ENCODE data around the gene EXT2. TPM values are rescaled to one million over a fixed set of nuclear protein-coding genes. Genes with fewer than 3 reads are reported as not detected.

EXT2 gene
- total and polyA plus RNA-seq, 3 donors from 2014 or later, result 47.5 to 71.2 (median 60.9) TPM

DNA sequence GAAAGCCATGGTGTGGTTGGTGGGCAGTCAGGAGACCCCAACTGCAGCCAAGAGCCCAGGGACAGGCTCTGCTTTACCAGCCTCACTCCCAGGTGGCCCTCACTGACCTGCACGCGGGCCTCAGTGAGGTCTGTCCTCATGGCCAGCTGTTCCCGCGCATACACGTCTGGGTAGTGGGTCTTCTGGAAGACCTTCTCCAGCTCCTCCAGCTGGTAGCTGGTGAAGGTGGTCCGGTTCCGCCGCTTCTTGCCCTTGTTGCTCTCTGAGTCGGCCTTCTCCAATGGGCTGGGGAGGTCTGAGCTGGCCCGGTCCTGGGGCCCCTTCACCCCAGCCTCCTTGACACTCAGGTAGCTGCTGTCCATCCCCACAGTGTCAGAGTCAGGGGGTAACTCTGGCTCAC lies 179.8 kb downstream of the EXT2 start:
- WGBS, 2 donors, result 98% methylated on average over 8 to 10 of the region's 10 CpGs
- Histone ChIP-seq H3K4me1 (peaks cover 7% of the 10 kb centered on the region), H3K36me3 (ENCODE audit: low read depth, missing control alignments) (no peaks in the 10 kb centered on the region), H3K9me3 (no peaks in the 10 kb centered on the region), H3K4me3 (no peak overlapping the region), H3K27me3 (no peaks in the 10 kb centered on the region), H3K27ac (no peak overlapping the region)
- DNase-seq, result no peak
- intact Hi-C loops (cut with DNase I; ENCODE audit: low total_unique reads), result no loop called here
- TF ChIP-seq POLR2A (IDR thresholded peaks at IDR 0.05), result no peak
- TF ChIP-seq, protein P1, sequence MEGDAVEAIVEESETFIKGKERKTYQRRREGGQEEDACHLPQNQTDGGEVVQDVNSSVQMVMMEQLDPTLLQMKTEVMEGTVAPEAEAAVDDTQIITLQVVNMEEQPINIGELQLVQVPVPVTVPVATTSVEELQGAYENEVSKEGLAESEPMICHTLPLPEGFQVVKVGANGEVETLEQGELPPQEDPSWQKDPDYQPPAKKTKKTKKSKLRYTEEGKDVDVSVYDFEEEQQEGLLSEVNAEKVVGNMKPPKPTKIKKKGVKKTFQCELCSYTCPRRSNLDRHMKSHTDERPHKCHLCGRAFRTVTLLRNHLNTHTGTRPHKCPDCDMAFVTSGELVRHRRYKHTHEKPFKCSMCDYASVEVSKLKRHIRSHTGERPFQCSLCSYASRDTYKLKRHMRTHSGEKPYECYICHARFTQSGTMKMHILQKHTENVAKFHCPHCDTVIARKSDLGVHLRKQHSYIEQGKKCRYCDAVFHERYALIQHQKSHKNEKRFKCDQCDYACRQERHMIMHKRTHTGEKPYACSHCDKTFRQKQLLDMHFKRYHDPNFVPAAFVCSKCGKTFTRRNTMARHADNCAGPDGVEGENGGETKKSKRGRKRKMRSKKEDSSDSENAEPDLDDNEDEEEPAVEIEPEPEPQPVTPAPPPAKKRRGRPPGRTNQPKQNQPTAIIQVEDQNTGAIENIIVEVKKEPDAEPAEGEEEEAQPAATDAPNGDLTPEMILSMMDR (IDR thresholded peaks at IDR 0.05), result no peak

DNA sequence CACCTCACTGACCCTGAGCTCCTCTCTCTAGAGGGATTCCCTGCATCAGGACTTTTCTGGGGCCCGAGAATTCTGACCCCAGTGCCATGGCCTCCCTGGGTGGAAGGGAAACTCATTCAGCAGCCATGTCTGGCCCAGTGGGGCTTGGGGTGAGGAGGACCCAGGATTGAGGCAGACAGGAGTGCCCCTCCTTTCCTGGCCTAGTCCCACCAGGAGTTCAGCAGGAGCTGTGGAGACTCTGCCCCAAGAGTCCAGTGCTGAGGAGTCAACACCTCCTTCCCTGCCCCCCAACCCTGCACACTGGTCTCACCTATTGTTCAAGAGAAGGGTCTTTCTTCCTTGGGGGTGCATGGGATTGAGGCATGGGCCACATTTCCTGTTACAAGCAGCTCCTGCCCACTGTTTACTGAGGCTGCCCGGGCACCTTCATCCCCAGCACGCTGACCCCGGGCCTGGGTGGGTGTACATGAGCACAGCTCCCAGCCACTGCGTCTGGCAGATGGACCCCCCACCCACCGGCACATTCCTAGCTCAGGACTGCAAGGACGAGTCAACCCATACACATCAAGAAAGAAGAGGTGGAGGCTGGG lies 180.6 kb downstream of the EXT2 start:
- Histone ChIP-seq H3K36me3 (ENCODE audit: low read depth, missing control alignments) (no peaks in the 10 kb centered on the region), H3K27me3 (no peaks in the 10 kb centered on the region), H3K9me3 (no peaks in the 10 kb centered on the region), H3K27ac (no peak overlapping the region), H3K4me1 (no peaks in the 10 kb centered on the region), H3K4me3 (no peak overlapping the region)
- DNase-seq, result no peak
- no peak for TF ChIP-seq POLR2A (IDR thresholded peaks at IDR 0.05)
- TF ChIP-seq, protein P1 (IDR thresholded peaks at IDR 0.05), result no peak
- WGBS, 2 donors, result 87 to 100% methylated on average over 1 to 7 of the region's 7 CpGs
- intact Hi-C loops (cut with DNase I; ENCODE audit: low total_unique reads), result no loop called here

DNA sequence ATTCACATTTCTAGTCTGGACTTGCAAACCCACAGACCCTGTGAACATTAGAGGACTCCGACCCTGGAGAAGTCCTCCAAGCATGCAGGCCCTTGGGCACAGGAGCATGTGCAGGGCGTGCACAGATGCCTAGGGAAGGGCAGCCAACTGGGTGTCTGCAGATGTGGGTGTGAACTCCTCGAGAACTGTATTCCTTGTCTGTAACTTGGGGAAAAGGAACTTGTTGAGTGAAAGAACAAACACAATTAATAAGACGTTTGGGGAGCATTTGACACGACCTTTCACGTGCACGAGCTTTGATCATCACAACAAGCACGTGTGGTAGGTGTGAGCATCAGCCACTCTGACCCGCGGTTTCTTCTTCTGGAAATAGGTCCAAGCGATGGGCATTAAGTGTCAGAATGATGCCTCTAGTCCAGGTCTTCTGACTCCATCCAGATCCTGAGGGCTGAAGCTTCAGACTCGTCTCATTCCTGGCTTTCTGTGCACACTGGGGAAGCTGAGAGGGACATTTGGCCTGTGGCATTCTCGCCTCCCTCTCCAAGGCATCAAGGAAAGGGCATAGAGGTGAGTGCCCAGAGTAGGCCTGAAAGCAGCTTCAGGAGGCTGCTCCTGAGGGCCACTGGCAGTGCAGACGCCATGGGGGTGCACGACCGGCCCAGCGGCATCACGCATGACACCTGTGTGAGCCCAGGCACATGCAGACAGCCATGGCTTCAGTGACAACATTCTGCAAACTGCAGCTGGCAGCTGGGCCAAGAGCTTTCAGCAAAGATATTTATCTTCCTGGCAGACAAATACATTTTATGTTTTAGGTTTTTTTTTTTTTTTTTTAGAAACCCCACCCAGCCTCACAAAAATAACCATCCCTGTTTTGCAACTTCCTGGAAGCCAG lies 182.0 kb downstream of the EXT2 start:
- no peak for DNase-seq
- no peak for TF ChIP-seq POLR2A (IDR thresholded peaks at IDR 0.05)
- TF ChIP-seq, protein P1 (IDR thresholded peaks at IDR 0.05), result no peak
- intact Hi-C loops (cut with DNase I; ENCODE audit: low total_unique reads), result no loop called here
- Histone ChIP-seq H3K4me1 (no peaks in the 10 kb centered on the region), H3K27ac (no peak overlapping the region), H3K27me3 (no peaks in the 10 kb centered on the region), H3K36me3 (ENCODE audit: low read depth, missing control alignments) (no peaks in the 10 kb centered on the region), H3K9me3 (no peaks in the 10 kb centered on the region), H3K4me3 (no peak overlapping the region)
- 84 to 91% methylated on average over 15 to 18 of the region's 18 CpGs for WGBS, 2 donors

DNA sequence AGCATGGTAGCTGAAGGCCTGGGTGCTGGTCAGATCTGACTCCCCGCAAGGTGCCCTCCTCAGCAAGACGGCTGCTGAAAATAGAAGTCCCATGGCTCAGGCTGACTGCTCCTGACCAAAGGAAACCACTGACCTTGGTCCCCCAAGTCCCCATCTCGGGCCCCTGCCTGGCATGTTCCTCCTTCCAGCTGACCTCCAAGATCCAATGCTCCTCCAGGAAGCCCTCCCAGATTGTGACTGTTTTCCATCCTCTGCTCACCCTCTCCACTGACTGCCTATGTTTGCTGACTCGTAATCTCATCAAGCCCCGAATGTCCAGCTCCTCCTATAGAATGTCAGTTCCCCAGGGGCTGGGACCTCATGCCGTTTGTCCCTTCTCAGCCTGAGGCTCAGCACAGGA lies 184.0 kb downstream of the EXT2 start:
- H3K36me3 ChIP-seq (ENCODE audit: low read depth, missing control alignments), result no peaks in the 10 kb centered on the region
- no peaks in the 10 kb centered on the region for H3K9me3 ChIP-seq
- H3K27me3 ChIP-seq, result no peaks in the 10 kb centered on the region
- intact Hi-C loops (cut with DNase I; ENCODE audit: low total_unique reads), result no loop called here
- H3K4me1 ChIP-seq, result no peaks in the 10 kb centered on the region
- no peak overlapping the region for H3K27ac ChIP-seq
- 89 to 92% methylated on average over 6 of the region's 6 CpGs for WGBS, 2 donors
- no peak overlapping the region for H3K4me3 ChIP-seq
- no peak for TF ChIP-seq POLR2A (IDR thresholded peaks at IDR 0.05)
- DNase-seq, result no peak

DNA sequence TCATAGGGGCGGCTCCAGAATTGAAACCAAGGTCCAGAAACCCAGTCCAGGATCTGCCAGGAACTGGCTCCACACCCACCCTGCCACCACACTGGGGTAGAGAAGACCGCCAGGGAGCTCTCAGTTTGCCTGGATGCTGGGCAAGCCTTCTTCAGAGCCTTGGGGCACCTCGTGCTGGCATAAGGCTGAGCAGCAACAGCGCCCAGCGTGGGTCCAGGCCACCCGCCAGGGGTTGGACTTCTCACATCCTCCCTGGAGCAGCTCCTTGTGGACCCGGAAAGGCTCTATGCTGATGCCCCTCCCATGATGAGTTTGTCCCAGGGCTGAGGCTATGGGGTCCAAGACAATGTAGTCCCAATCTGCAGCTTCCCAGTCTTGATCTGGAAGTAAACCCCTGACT lies 184.8 kb downstream of the EXT2 start:
- no peak overlapping the region for H3K4me3 ChIP-seq
- no peaks in the 10 kb centered on the region for H3K27me3 ChIP-seq
- intact Hi-C loops (cut with DNase I; ENCODE audit: low total_unique reads), result no loop called here
- no peak overlapping the region for H3K27ac ChIP-seq
- no peaks in the 10 kb centered on the region for H3K4me1 ChIP-seq
- no peak for DNase-seq
- WGBS, 2 donors, result 95% methylated on average over 4 to 7 of the region's 7 CpGs
- no peak for TF ChIP-seq POLR2A (IDR thresholded peaks at IDR 0.05)
- TF ChIP-seq, protein P1 (IDR thresholded peaks at IDR 0.05), result no peak
- no peaks in the 10 kb centered on the region for H3K9me3 ChIP-seq
- H3K36me3 ChIP-seq (ENCODE audit: low read depth, missing control alignments), result no peaks in the 10 kb centered on the region

Data from testis (tissue), 3 donors.